Panc1 (cell line): ENCODE measurements around the gene SORCS1.

Source experiments
- CTCF ChIP-seq: fragments of 450-650 bp; IDR thresholded peaks from 2 replicates; pipeline ENCODE4 v1.5.1; 2017; ENCODE audit warnings: mild to moderate bottlenecking
- TCF7L2 ChIP-seq: IDR thresholded peaks from 2 replicates; pipeline ENCODE4 v1.6.1; 2011; ENCODE audit warnings: mild to moderate bottlenecking, low read depth, low read length, inconsistent platforms

- no peak for TF ChIP-seq TCF7L2
- no peak for TF ChIP-seq CTCF
Observed at GRCh38 chr10:107214261-107214660, 49.8 kb upstream of the SORCS1 start.
